ENCODE data around the gene USP8.
"Not testable (repeated sequence)": the region's sequence is repeated elsewhere in the genome, so short reads cannot be mapped to it uniquely, and the experiment has no call there.

USP8 gene

DNA sequence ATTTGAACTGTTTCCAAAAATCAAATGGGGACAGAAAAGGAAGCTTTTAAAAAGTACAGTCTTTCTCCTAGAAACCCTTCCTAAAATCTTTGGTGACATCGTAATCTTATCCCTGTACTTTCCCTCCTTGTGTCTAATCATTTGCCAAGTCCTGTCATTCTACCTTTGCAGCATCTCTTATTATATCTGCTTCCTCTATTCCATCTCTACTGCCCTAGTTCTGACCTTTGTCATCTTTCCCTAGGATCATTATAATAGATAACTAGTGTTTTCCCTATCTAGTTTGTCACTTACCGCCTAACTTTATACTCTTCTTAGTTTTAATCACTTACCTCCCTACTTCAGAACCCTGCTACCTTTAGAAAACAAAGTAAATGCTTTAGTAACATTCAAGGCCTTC is 11.6 kb downstream of the USP8 start:
- FAIRE-seq = no peak

DNA sequence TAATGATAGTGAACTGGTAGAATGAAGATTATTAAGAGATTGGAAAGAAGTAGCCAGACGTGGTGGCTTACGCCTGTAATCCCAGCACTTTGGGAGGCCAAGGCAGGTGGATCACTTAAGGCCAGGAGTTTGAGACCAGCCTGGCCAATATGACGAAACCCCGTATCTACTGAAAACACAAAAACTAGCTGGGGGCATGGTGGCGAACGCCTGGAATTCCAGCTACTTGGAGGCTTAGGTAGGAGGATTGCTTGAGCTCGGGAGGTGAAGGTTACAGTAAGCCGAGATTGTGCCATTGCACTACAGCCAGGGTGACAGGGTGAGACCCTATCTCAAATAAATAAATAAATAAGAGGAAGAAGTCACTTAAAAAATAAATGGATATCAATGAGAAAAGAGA is 14.0 kb downstream of the USP8 start:
- DNase-seq (ENCODE audit: extremely low spot score, insufficient read length, low read depth) = no peak
- FAIRE-seq = no peak

More for the DNA sequence above, 11.6 kb downstream of the USP8 start:
- no peak for DNase-seq (ENCODE audit: extremely low spot score, insufficient read length, low read depth)

GRCh38 chr15:50440932-50441331 is 16.7 kb downstream of the USP8 start:
- FAIRE-seq = no peak
- DNase-seq (ENCODE audit: extremely low spot score, insufficient read length, low read depth) = no peak

GRCh38 chr15:50452927-50453326 is 28.7 kb downstream of the USP8 start:
- FAIRE-seq = no peak

DNA sequence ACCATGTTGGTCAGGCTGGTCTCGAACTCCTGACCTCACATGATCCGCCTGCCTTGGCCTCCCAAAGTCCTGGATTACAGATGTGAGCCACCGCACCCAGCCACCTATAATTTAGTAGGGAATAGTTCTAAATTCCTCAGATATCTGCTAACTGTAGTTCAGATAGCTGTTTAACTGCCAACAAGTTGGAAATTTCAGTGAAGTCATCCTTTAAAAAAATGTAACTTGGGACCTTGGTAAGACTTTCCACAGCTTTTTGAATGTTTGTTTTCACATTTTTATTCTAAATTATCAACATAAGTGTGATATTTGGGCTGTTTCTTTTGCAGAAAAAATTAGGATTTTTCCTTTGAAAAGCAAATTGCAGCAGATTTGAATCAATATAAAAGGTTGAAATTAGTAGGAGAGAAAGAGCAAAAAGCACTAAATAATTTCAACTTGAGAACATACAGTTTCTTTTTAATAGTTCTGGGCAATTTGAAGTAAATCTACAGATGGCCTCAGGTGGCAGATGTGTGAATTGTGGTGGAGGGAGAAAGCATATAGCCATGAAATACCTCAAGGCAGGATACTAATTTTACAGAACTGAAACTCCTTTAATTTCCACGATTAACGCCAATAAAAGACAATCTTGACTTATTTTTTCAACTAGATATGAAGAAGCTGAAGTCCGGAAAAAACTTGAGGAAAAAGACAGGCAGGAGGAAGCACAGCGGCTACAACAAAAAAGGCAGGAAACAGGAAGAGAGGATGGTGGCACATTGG is 34.3 kb downstream of the USP8 start:
- DNase-seq (ENCODE audit: extremely low spot score, insufficient read length, low read depth) (no peak), FAIRE-seq (no peak)

More at GRCh38 chr15:50452927-50453326, 28.7 kb downstream of the USP8 start:
- DNase-seq (ENCODE audit: extremely low spot score, insufficient read length, low read depth) = no peak

DNA sequence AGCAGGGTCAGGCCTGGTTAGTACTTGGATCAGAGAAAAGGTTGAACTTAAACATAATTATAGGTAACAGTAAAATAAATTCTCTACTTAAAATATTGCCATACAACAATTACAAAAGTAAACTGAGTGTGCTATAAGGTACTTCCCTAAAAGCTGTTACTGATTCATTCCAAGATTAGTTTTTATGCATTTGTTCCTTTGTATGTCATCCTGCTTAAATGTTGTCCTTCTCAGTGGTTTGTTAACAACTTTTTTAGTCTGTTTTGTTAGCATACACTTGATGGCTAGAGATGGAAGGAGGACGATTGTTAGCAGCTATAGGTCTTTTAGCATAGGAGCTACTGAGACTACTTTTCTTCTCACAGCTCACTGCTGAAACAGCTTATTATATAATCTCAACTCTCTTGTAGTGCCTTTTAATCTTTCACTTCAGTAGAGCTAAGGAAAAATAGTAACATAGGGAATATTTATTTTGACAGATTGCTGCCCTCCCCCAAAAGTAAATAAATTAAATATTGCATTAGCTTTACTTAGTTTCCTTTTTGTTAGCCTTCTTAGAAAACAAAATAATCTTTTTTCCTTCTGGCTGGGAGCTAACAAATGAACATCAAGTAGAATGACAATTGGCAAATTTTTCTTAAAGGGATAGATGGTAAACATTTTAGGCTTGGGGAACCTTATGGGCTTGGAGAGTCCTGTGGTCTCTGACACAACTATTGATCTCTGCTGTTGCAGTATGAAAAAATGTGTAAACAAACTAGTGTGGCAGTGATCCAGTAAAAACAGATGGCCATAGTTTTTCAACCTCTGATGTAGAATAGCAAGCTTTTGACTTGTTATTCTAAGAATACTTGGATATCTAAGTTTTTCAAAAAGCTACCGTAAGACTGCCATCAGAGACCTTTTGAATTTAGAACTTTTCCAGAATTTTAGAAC is 39.5 kb downstream of the USP8 start:
- DNase-seq (ENCODE audit: extremely low spot score, insufficient read length, low read depth) (no peak), FAIRE-seq (no peak)

- DNase-seq (ENCODE audit: extremely low spot score, insufficient read length, low read depth) (no peak), FAIRE-seq (no peak)
Measured at GRCh38 chr15:50471072-50471471, 46.9 kb downstream of the USP8 start.

- DNase-seq (ENCODE audit: extremely low spot score, insufficient read length, low read depth) (no peak), FAIRE-seq (no peak)
Measured at GRCh38 chr15:50476143-50476542, 51.9 kb downstream of the USP8 start.

- DNase-seq (ENCODE audit: extremely low spot score, insufficient read length, low read depth) (no peak), FAIRE-seq (no peak)
Measured at GRCh38 chr15:50484781-50485180, 60.6 kb downstream of the USP8 start.

GRCh38 chr15:50485389-50485788 is 61.2 kb downstream of the USP8 start:
- FAIRE-seq (no peak), DNase-seq (ENCODE audit: extremely low spot score, insufficient read length, low read depth) (no peak)

DNA sequence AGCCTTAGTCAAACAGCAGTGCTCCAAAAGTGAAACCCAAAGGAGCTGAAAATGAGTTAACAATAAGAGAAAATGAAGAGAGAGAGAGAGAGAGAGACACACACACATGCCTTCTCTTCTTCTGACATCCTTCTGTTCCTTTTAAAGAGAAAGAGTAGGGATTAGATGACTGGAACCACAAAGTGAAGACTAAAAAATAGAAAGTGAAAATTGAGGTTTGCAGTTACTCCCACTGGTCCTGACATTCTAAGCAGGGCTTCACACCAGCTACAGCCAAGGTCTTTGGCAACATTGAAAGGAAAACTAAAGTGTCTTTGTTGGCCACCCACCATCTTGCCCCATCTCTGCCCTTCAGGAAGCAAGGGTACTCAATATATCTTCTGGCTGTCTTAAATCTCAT is 63.1 kb downstream of the USP8 start:
- DNase-seq (ENCODE audit: extremely low spot score, insufficient read length, low read depth) = no peak
- peak; percentile 35 for FAIRE-seq

DNA sequence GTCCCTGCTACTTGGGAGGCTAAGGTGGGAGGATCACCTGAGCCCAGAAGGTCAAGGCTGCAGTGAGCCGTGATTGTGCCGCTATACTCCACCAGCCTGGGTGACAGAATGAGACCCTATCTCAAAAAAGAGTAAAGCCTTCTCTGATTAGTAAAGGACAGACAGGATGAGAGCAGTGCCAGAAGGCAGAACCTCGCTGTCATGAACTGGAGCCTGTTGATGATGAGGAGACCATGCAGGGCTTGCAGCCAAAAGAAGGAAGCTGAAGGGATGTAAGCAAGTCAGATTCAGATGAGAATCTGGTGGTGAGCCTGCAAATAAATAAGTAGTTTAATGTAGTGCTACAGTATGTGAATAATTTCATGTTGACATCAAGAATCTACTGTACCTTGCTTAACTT is 69.4 kb downstream of the USP8 start:
- no peak for FAIRE-seq
- DNase-seq (ENCODE audit: extremely low spot score, insufficient read length, low read depth) = no peak

DNA sequence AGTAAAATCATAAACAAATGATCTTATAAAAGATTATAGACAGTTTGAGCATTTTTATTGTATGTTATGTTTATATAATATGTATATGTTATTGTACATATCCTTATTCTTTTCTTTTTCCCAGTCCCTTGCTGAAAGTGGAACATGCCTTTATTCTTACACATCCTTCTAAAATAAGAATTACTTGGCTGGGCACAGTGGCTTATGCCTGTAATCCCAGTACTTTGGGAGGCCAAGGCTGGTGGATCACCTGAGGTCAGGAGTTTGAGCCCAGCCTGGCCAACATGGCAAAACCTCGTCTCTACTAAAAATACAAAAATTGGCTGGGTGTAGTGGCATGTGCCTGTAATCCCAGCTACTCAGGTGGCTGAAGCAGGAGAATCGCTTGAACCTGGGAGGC is 70.3 kb downstream of the USP8 start:
- not testable (repeated sequence) for DNase-seq (ENCODE audit: extremely low spot score, insufficient read length, low read depth); FAIRE-seq

DNA sequence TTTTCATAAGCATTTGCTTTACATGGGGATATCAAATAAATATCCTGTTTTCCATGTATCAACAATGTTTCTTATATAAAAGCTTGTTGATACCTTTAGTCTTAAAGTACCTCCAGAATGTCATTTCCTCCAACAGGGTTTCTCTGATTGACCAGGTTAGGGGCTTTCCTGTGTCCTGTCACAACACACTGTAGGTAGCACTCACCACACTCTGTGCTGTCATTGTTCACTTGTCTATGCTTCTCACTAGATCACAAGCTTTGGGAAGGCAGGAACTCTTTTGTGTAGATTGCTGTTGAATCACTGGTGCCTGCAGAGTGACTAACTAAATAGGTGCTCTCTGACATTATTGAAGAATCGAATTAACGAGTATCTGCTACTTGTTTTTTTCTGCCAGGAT is 72.5 kb downstream of the USP8 start:
- FAIRE-seq = no peak
- no peak for DNase-seq (ENCODE audit: extremely low spot score, insufficient read length, low read depth)

- FAIRE-seq (no peak), DNase-seq (ENCODE audit: extremely low spot score, insufficient read length, low read depth) (no peak)
Measured at GRCh38 chr15:50500352-50500751, 76.1 kb downstream of the USP8 start.

DNA sequence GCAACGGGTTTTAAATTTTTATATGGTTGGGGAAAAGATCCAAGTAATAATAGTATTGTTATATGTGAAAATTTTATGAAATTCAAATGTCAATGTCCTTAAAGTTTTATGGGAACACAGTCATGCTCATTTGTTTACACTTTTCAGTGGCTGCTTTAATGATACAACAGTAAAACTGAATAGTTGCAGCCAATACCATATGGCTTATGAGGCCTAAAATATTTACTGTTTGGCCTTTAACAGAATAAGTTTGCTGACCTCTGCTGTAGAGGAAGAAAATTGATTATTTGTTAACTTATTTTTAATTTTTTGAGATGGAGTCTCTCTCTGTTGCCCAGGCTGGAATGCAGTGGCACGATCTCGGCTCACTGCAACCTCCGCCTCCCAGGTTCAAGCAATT is 77.6 kb downstream of the USP8 start:
- no peak for FAIRE-seq
- DNase-seq (ENCODE audit: extremely low spot score, insufficient read length, low read depth) = no peak

DNA sequence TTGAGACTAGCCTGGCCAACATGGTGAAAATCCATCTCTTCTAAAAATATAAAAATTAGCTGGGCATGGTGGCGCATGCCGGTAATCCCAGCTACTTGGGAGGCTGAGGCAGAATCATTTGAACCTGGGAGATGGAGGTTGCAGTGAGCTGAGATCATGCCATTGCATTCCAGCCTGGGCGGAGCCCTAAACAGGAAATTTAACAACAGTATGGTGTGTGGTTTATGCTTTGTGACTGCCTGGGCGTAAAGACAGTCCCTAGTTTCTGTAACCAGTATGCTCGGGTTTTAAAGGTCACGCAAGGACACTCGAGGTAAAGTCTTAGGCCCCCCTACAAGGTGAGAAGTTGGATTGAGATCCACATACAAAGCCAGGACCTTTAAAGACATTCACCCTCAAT is 78.9 kb downstream of the USP8 start:
- FAIRE-seq (no peak), DNase-seq (ENCODE audit: extremely low spot score, insufficient read length, low read depth) (no peak)

DNA sequence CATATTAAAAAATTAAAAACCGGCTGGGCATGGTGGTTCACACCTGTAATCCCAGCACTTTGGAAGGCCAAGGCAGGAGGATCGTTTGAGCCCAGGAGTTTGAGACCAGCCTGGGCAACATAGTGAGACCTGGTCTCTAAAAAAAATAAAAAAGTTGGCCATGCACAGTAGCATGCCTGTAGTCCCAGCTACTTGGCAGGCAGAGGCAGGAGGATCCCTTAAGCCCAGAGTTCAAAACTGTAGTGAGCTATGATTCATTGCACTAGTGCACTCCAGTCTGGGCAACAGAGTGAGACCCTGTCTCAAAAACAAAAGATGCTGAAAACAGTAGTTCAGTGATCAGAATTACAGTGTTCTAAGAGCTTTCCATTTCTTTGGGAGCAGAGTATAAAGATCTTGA is 81.5 kb downstream of the USP8 start:
- not testable (repeated sequence) for FAIRE-seq; DNase-seq (ENCODE audit: extremely low spot score, insufficient read length, low read depth)

DNA sequence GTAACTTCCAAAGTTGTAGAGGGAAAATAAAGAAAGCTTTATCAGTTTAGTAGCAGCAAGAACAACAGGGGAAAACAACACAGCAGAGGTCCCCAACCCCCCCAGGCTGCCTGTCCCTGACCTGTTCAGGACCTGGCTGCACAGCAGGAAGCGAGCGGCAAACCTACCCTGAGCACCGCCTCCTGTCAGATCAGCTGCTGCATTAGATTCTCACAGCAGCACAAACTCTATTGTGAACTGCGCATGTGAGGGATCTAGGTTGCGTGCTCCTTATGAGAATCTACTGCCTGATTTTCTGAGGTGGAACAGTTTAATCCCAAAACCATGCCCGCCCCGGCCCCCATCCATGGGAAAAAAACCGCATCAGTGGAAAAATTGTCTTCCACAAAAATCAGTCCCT is 81.9 kb downstream of the USP8 start:
- FAIRE-seq (no peak), DNase-seq (ENCODE audit: extremely low spot score, insufficient read length, low read depth) (no peak)

GRCh38 chr15:50513001-50513400 is 88.8 kb downstream of the USP8 start:
- DNase-seq (ENCODE audit: extremely low spot score, insufficient read length, low read depth) (no peak), FAIRE-seq (no peak)

GRCh38 chr15:50519740-50520425 is 95.7 kb downstream of the USP8 start:
- DNase-seq (ENCODE audit: extremely low spot score, insufficient read length, low read depth) (no peak), FAIRE-seq (no peak)
